ENCODE data around the gene NCK2. TPM values are rescaled to one million over a fixed set of nuclear protein-coding genes. Genes with fewer than 3 reads are reported as not detected.

Gene NCK2
- total RNA-seq, 1 donor from 2014 or later, result 92.5 TPM

- Mint-ChIP-seq H3K4me1 (ENCODE audit: low read depth) (peaks cover 30% of the 10 kb centered on the region), H3K27me3 (no peaks in the 10 kb centered on the region), H3K9me3 (ENCODE audit: low read depth) (no peaks in the 10 kb centered on the region), H3K36me3 (ENCODE audit: insufficient read depth) (peaks cover 4% of the 10 kb centered on the region), H3K27ac (peak overlapping the region; percentile 47), H3K4me3 (ENCODE audit: low read depth) (no peak overlapping the region)
- no peak for TF ChIP-seq CTCF (IDR thresholded peaks at IDR 0.05; ENCODE audit: unreplicated experiment)
- DNase-seq (ENCODE audit: low spot score, unreplicated experiment), result no peak
Observed at GRCh38 chr2:105777506-105778055, 32.9 kb downstream of the NCK2 start.

GRCh38 chr2:105778080-105778607, 33.4 kb downstream of the NCK2 start:
- no peak overlapping the region for H3K27ac Mint-ChIP-seq

DNA sequence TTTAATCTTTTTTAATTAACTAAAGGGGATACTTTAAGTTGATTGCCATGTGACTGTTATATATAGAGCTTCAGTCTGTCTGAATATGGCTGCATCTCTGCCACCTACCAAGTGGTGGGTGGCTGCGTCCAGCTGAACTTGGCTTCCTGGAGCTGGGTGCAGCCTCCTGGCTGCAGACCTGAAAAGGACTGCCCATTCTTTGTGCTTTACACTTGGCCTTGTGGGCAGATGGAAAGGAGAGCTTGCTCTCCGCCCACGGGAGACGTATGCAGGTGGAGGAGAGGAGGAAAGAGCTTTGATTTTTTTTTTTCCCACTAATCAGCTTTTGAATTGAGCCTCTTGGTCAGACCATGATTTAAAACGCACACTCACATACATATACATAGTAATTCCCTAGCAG, 34.7 kb downstream of the NCK2 start:
- no peaks in the 10 kb centered on the region for H3K9me3 Mint-ChIP-seq (ENCODE audit: low read depth)
- DNase-seq (ENCODE audit: low spot score, unreplicated experiment), result no peak
- H3K4me3 Mint-ChIP-seq (ENCODE audit: low read depth), result no peak overlapping the region
- no peaks in the 10 kb centered on the region for H3K27me3 Mint-ChIP-seq
- H3K4me1 Mint-ChIP-seq (ENCODE audit: low read depth), result peaks cover 21% of the 10 kb centered on the region
- TF ChIP-seq CTCF (IDR thresholded peaks at IDR 0.05; ENCODE audit: unreplicated experiment), result no peak
- H3K36me3 Mint-ChIP-seq (ENCODE audit: insufficient read depth), result peaks cover 4% of the 10 kb centered on the region
- H3K27ac Mint-ChIP-seq, result no peak overlapping the region

More at GRCh38 chr2:105778080-105778607, 33.4 kb downstream of the NCK2 start:
- no peak for DNase-seq (ENCODE audit: low spot score, unreplicated experiment)
- no peak for TF ChIP-seq CTCF (IDR thresholded peaks at IDR 0.05; ENCODE audit: unreplicated experiment)
- Mint-ChIP-seq H3K4me1 (ENCODE audit: low read depth) (peaks cover 27% of the 10 kb centered on the region), H3K4me3 (ENCODE audit: low read depth) (no peak overlapping the region), H3K9me3 (ENCODE audit: low read depth) (no peaks in the 10 kb centered on the region), H3K36me3 (ENCODE audit: insufficient read depth) (peaks cover 4% of the 10 kb centered on the region), H3K27me3 (no peaks in the 10 kb centered on the region)

DNA sequence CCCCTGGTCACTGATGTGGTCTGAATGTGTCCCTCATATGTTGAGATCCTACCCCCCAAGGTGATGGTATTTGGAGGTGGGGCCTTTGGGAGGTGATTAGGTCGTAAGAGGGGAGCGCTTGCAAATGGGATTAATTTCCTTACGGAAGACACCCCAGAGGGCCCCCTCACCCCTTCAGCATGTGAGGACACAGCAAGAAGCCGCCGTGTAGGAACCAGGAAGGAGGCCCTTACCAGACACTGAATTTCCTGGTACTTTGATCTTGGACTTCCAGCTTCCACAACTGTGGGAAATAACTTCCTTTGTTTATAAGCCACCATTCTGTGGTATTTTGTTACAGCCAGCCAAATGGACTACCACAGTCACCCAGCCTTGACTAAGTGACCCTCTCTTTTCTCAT, 35.9 kb downstream of the NCK2 start:
- Mint-ChIP-seq H3K27ac (peak overlapping the region; percentile 29), H3K27me3 (no peaks in the 10 kb centered on the region), H3K4me3 (ENCODE audit: low read depth) (no peak overlapping the region)

More for the DNA sequence above, 35.9 kb downstream of the NCK2 start:
- TF ChIP-seq CTCF (IDR thresholded peaks at IDR 0.05; ENCODE audit: unreplicated experiment), result no peak
- Mint-ChIP-seq H3K4me1 (ENCODE audit: low read depth) (peaks cover 18% of the 10 kb centered on the region), H3K36me3 (ENCODE audit: insufficient read depth) (peaks cover 4% of the 10 kb centered on the region), H3K9me3 (ENCODE audit: low read depth) (no peaks in the 10 kb centered on the region)
- no peak for DNase-seq (ENCODE audit: low spot score, unreplicated experiment)
